Measurements from ENCODE around the gene RASGEF1C.

GRCh38 chr5:180241600-180241999 is 32.6 kb upstream of the RASGEF1C start:
- TF ChIP-seq CTCF (IDR thresholded peaks at IDR 0.05 in 8 of 11, conservative IDR thresholded peaks at IDR 0.05 in 3 of 11) (no peak), POLR2A (IDR thresholded peaks at IDR 0.05) (no peak)
